WTC11 (cell line): ENCODE measurements around the gene MSI2.

Experiments
- AFF4 ChIP-seq: sonication (generic); formaldehyde crosslinking; IDR thresholded peaks from 2 replicates; pipeline ENCODE4 v1.8.1; 2023; ENCODE audit warnings: mild to moderate bottlenecking, missing genetic modification reagents, borderline replicate concordance
- ATF6 ChIP-seq: sonication (generic); formaldehyde crosslinking; IDR thresholded peaks from 2 replicates; pipeline ENCODE4 v1.8.1; 2023; ENCODE audit warnings: mild to moderate bottlenecking, missing genetic modification reagents
- CREB1 ChIP-seq: sonication (generic); formaldehyde crosslinking; IDR thresholded peaks from 2 replicates; pipeline ENCODE4 v1.8.0; 2023; ENCODE audit warnings: mild to moderate bottlenecking, missing genetic modification reagents
- CTCF ChIP-seq: fragments of 200-600 bp; IDR thresholded peaks from 2 replicates; pipeline ENCODE4 v1.8.0; 2022; ENCODE audit warnings: antibody characterized with exemption
- JUN ChIP-seq: sonication (generic); formaldehyde crosslinking; IDR thresholded peaks from 2 replicates; pipeline ENCODE4 v1.8.0; 2023; ENCODE audit warnings: mild to moderate bottlenecking, missing genetic modification reagents
- MAX ChIP-seq: sonication (generic); formaldehyde crosslinking; IDR thresholded peaks from 2 replicates; pipeline ENCODE4 v1.8.0; 2022; ENCODE audit warnings: mild to moderate bottlenecking, missing genetic modification reagents
- NFE2L1 ChIP-seq: sonication (generic); formaldehyde crosslinking; IDR thresholded peaks from 2 replicates; pipeline ENCODE4 v1.8.1; 2023; ENCODE audit warnings: missing genetic modification reagents
- ZBTB43 ChIP-seq: sonication (generic); formaldehyde crosslinking; IDR thresholded peaks from 2 replicates; pipeline ENCODE4 v1.8.1; 2023; ENCODE audit warnings: mild to moderate bottlenecking, missing genetic modification reagents
- ZNF138 ChIP-seq: sonication (generic); formaldehyde crosslinking; conservative IDR thresholded peaks from 2 replicates; pipeline ENCODE4 v1.8.1; 2022; ENCODE audit warnings: mild to moderate bottlenecking, moderate library complexity, missing genetic modification reagents
- ZNF219 ChIP-seq: sonication (generic); formaldehyde crosslinking; IDR thresholded peaks from 2 replicates; pipeline ENCODE4 v1.8.0; 2023; ENCODE audit warnings: missing genetic modification reagents, mild to moderate bottlenecking, borderline replicate concordance
- ZNF263 ChIP-seq: sonication (generic); formaldehyde crosslinking; IDR thresholded peaks from 2 replicates; pipeline ENCODE4 v1.8.1; 2022; ENCODE audit warnings: low read depth, mild to moderate bottlenecking, moderate library complexity, missing genetic modification reagents
- ZNF423 ChIP-seq: fragments of 250-450 bp; sonication (Bioruptor Pico); IDR thresholded peaks from 2 replicates; pipeline ENCODE4 v2.1.2; 2022; ENCODE audit warnings: mild to moderate bottlenecking, moderate library complexity

GRCh38 chr17:57444682-57445450 lies 188.5 kb downstream of the MSI2 start:
- no peak for TF ChIP-seq ATF6 (CRISPR knock-in tag)
- no peak for TF ChIP-seq AFF4
- no peak for TF ChIP-seq ZBTB43 (CRISPR knock-in tag)
- TF ChIP-seq CTCF: no peak
- no peak for TF ChIP-seq ZNF138
- TF ChIP-seq ZNF219 (CRISPR knock-in tag): no peak
- TF ChIP-seq MAX (CRISPR knock-in tag): no peak
- no peak for TF ChIP-seq ZNF263 (CRISPR knock-in tag)
- no peak for TF ChIP-seq CREB1 (CRISPR knock-in tag)
- TF ChIP-seq NFE2L1 (CRISPR knock-in tag): no peak
- no peak for TF ChIP-seq ZNF423 (CRISPR knock-in tag)
- no peak for TF ChIP-seq JUN (CRISPR knock-in tag)
